KMS-11 (cell line): ENCODE data around the gene MID1.

Experiments used
- H2AFZ ChIP-seq: fragments of 200-600 bp; sonication (generic); 2 replicates; pipeline ENCODE4 v1.6.1; 2016; ENCODE audit warnings: antibody characterized with exemption, mixed run types, low read depth
- H3K27ac ChIP-seq: fragments of 200-600 bp; sonication (generic); 2 replicates; pipeline ENCODE4 v1.6.1; 2016; ENCODE audit warnings: mild to moderate bottlenecking, mixed run types
- H3K27me3 ChIP-seq: fragments of 200-600 bp; sonication (generic); 2 replicates; pipeline ENCODE4 v1.6.1; 2017; ENCODE audit warnings: mild to moderate bottlenecking, low read depth, mixed run types, moderate library complexity; ENCODE audit not compliant: insufficient read depth
- H3K36me3 ChIP-seq: fragments of 200-600 bp; sonication (generic); 2 replicates; pipeline ENCODE4 v1.6.1; 2017; ENCODE audit warnings: mild to moderate bottlenecking, mixed run types; ENCODE audit not compliant: insufficient read depth
- H3K4me1 ChIP-seq: fragments of 200-600 bp; sonication (generic); 2 replicates; pipeline ENCODE4 v1.6.1; 2016; ENCODE audit warnings: mild to moderate bottlenecking, low read depth, mixed run types; ENCODE audit not compliant: poor library complexity, severe bottlenecking
- H3K4me2 ChIP-seq: fragments of 200-600 bp; sonication (generic); 2 replicates; pipeline ENCODE4 v1.7.0; 2016; ENCODE audit warnings: mild to moderate bottlenecking, mixed run types
- H3K4me3 ChIP-seq: fragments of 200-600 bp; sonication (generic); IDR thresholded peaks from 2 replicates; pipeline ENCODE4 v1.6.1; 2017; ENCODE audit warnings: low read depth, low read length, mixed read lengths; ENCODE audit not compliant: insufficient read depth
- H3K79me2 ChIP-seq: fragments of 200-600 bp; sonication (generic); 2 replicates; pipeline ENCODE4 v1.6.1; 2016; ENCODE audit warnings: low read depth, mixed run types; ENCODE audit not compliant: insufficient read depth
- H3K9ac ChIP-seq: fragments of 200-600 bp; sonication (generic); 2 replicates; pipeline ENCODE4 v1.6.1; 2016; ENCODE audit warnings: mild to moderate bottlenecking, mixed run types
- H4K20me1 ChIP-seq: fragments of 200-600 bp; sonication (generic); 2 replicates; pipeline ENCODE4 v1.6.1; 2016; ENCODE audit warnings: mild to moderate bottlenecking, mixed run types; ENCODE audit not compliant: insufficient read depth
- TF ChIP-seq, protein P1 (sequence below): fragments of 200-600 bp; sonication (generic); conservative IDR thresholded peaks from 2 replicates; pipeline ENCODE4 v1.6.1; 2017; ENCODE audit warnings: low read depth, mild to moderate bottlenecking, antibody characterized with exemption, low read length, moderate library complexity, mixed read lengths

Gene MID1

DNA sequence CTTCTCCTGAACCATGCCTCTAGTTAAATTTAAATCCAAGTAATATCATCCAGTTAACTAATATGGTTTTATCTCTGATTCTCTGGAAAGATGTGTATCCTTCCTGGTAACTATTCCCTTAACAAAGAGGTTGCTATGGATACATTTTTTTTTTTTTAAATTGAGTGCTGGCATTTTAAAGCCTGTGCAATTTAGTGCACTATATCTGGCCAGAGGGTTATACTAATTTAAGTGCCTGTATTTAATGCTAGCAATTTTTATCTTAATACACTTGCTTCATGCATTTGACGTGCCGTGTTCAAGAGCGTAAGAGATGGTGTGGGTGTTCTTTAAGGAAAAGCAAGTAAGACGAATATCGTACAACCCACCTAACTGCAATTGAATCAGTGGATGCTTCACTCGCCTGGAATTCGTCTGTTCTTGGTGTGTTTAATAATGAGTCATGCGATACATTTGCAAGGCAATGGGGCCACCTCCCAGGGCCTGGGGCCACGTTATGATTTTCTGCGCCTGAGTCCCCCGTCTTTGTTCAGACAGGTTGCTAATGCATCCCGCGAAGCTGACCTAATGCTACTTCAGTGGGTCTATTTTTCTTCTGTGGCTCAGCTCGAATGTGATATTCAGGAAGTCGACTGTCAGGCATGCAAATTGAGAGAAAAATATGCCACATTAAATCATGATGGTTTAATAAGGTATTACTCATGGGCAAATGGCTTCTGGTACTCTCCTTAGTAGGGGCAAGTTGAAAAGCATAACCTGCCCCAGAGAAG is 14.2 kb upstream of the MID1 start:
- Histone ChIP-seq H3K79me2 (no peaks in the 10 kb centered on the region), H3K27ac (no peak overlapping the region), H2AFZ (no peak overlapping the region), H3K27me3 (no peaks in the 10 kb centered on the region), H3K9ac (no peak overlapping the region), H3K4me3 (no peak overlapping the region), H3K4me1 (no peaks in the 10 kb centered on the region), H4K20me1 (no peaks in the 10 kb centered on the region), H3K4me2 (no peak overlapping the region), H3K36me3 (no peaks in the 10 kb centered on the region)
- TF ChIP-seq, protein P1, sequence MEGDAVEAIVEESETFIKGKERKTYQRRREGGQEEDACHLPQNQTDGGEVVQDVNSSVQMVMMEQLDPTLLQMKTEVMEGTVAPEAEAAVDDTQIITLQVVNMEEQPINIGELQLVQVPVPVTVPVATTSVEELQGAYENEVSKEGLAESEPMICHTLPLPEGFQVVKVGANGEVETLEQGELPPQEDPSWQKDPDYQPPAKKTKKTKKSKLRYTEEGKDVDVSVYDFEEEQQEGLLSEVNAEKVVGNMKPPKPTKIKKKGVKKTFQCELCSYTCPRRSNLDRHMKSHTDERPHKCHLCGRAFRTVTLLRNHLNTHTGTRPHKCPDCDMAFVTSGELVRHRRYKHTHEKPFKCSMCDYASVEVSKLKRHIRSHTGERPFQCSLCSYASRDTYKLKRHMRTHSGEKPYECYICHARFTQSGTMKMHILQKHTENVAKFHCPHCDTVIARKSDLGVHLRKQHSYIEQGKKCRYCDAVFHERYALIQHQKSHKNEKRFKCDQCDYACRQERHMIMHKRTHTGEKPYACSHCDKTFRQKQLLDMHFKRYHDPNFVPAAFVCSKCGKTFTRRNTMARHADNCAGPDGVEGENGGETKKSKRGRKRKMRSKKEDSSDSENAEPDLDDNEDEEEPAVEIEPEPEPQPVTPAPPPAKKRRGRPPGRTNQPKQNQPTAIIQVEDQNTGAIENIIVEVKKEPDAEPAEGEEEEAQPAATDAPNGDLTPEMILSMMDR, result no peak

DNA sequence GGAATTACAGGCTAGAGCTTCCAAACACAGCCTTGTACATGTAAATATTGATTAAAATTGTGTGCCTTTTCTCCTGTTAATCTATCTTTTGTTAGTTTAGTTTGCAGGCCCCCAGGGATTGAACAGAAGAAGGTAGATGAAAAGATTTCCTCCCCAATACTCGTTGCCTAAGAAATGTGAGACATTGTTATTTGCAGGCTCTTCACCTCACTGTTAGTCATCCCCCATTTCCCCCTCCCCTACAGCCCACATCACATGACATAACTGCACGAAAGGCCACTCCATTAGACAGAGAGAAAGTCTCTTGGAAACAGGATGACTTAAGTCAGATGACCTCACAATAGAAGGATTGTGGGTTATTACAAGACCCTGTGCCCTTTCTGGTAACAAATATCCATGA is 13.3 kb upstream of the MID1 start:
- no peaks in the 10 kb centered on the region for H3K79me2 ChIP-seq
- no peak overlapping the region for H3K27ac ChIP-seq
- no peak overlapping the region for H3K4me3 ChIP-seq
- H4K20me1 ChIP-seq, result no peaks in the 10 kb centered on the region
- no peaks in the 10 kb centered on the region for H3K36me3 ChIP-seq
- no peaks in the 10 kb centered on the region for H3K4me1 ChIP-seq
- H3K27me3 ChIP-seq, result no peaks in the 10 kb centered on the region
- TF ChIP-seq, protein P1, result no peak
- H2AFZ ChIP-seq, result no peak overlapping the region
- no peak overlapping the region for H3K9ac ChIP-seq
- H3K4me2 ChIP-seq, result no peak overlapping the region

DNA sequence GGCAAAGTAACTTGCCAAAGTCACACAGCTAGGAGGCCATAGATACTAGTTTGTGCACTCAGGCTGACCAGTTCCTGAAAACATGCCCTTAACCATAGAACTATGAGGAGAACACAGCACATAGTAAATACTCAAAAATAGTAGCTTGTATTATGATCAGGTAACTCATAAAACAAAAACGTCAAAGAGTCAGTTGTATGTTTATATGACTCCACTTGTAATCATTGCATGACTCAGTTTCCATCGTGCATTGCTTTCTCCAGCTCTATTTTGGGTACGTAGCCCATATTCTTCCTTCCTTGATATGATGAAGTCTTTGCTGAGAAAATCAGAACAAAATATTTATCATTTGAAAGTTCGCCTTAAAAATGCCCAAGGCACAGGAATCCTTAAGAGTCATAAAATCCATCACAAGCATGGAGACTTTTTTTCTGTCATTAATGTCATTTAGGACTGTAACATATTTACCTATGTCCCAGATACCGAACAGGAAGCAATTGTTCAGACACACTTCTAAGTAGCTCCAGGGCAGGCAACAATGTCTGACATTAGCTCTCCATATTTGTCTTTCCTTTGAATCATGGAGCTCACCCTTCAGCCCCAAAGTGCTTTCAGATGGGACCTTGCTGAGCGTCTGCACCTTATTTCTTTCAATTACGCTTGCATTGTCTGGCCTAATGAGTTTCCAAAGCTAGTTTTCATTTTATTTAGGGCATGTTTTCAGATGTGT is 11.2 kb upstream of the MID1 start:
- TF ChIP-seq, protein P1, result no peak
- Histone ChIP-seq H3K9ac (no peak overlapping the region), H3K36me3 (no peaks in the 10 kb centered on the region), H3K27me3 (no peaks in the 10 kb centered on the region), H2AFZ (no peak overlapping the region), H3K4me3 (no peak overlapping the region), H3K4me1 (no peaks in the 10 kb centered on the region), H3K4me2 (no peak overlapping the region), H3K79me2 (no peaks in the 10 kb centered on the region), H3K27ac (no peak overlapping the region), H4K20me1 (no peaks in the 10 kb centered on the region)

DNA sequence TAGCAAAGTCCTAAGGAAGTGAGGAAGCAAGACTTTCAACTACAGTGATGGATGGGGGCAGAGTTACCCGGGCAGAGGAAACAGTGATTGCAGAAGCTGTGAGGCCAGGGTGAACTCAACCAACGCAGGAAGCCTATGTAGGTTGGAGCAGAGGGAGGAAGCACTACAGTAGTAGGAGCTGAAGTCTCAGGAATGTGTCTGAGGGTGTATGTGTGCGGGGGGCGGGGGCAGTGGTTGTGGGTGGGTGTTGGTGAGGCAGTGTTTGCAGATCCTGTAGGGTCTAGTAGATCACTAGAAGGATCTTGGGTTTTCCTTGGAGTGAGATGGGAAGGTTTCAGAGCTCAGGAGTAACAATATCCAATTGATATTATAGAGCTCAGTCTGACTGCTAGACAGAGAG is 9.9 kb upstream of the MID1 start:
- Histone ChIP-seq H3K4me1 (no peaks in the 10 kb centered on the region), H3K9ac (no peak overlapping the region), H3K4me2 (no peak overlapping the region), H3K79me2 (no peaks in the 10 kb centered on the region), H4K20me1 (no peaks in the 10 kb centered on the region), H2AFZ (no peak overlapping the region), H3K36me3 (no peaks in the 10 kb centered on the region), H3K27me3 (no peaks in the 10 kb centered on the region), H3K4me3 (no peak overlapping the region), H3K27ac (no peak overlapping the region)
- TF ChIP-seq, protein P1, result no peak
